ENCODE results near the gene MIB1. TPM values are rescaled to one million over a fixed set of nuclear protein-coding genes. Genes with fewer than 3 reads are reported as not detected.

The MIB1 gene
- total and polyA plus RNA-seq, 10 of the 15 experiments (the other 5 are each of a cell fraction or from before 2014, with no cell fraction given) = 2.3 to 27.5 (median 10.4) TPM

- RAD21 ChIA-PET (ENCODE audit: unreplicated experiment) = interaction anchor here (1.4 kb wide), 1 partner anchor 17 kb away, joined by 3 read pairs; no protein-coding TSS in a partner anchor
- H4K20me1 ChIP-seq (ENCODE audit: control insufficient read depth, insufficient read depth) = no peaks in the 10 kb centered on the region
- SMC1A ChIA-PET (ENCODE audit: uncharacterized antibody, unreplicated experiment) = interaction anchor here (0.7 to 1.5 kb wide), 3 partner anchors 8 to 202 kb away, joined by 3 to 6 read pairs (median 3); no protein-coding TSS in a partner anchor
- POLR2A ChIA-PET = no interaction called here
- H3K9ac ChIP-seq (ENCODE audit: control insufficient read depth, insufficient read depth, low read length) = no peak overlapping the region
- DNase-seq (ENCODE audit: low read depth, low spot score) (no peak), ATAC-seq (no peak), FAIRE-seq (no peak)
- H3K9me3 ChIP-seq (replicated peaks; ENCODE audit: control insufficient read depth, insufficient read depth, low read length) = peaks cover 5% of the 10 kb centered on the region
- no peaks in the 10 kb centered on the region for H3K4me1 ChIP-seq (ENCODE audit: control insufficient read depth, insufficient read depth, low read length)
- no peaks in the 10 kb centered on the region; a peak in 2 of 4 replicates for H3K36me3 ChIP-seq (ENCODE audit: control insufficient read depth in 2 of 2, insufficient read depth in 2 of 2, low read length in 1 of 2)
- in situ Hi-C loops (cut with MboI) (no loop called here), intact Hi-C loops (cut with micrococcal nuclease; ENCODE audit: unreplicated experiment) (no loop called here)
- no TSS peak for BruUV-seq (replicated peaks)
- H3K4me2 ChIP-seq (ENCODE audit: control insufficient read depth, insufficient read depth) = no peak overlapping the region
- H3K27me3 ChIP-seq (replicated peaks in 1 of 2; ENCODE audit: control insufficient read depth in 2 of 2, insufficient read depth in 2 of 2, low read length in 1 of 2) = no peaks in the 10 kb centered on the region
- no peak overlapping the region for H3K27ac ChIP-seq (ENCODE audit: control insufficient read depth, insufficient read depth)
- 96% methylated on average over 3 of the region's 3 CpGs for WGBS (ENCODE audit: insufficient coverage, insufficient replicate concordance, low lambda C conversion rate, missing lambda C conversion rate)
- no peaks in the 10 kb centered on the region for H3K79me2 ChIP-seq (ENCODE audit: control insufficient read depth, insufficient read depth, low read length)
- no peak overlapping the region for H2AFZ ChIP-seq (ENCODE audit: control insufficient read depth, low read depth, low read length)
- CTCF ChIA-PET = interaction anchor here (0.8 to 1.6 kb wide), 4 partner anchors 12 to 319 kb away, joined by 3 to 5 read pairs (median 4); partner anchors contain the start of gene ESCO1
- H3K4me3 ChIP-seq = no peak overlapping the region
- TF ChIP-seq ZNF384 (IDR thresholded peaks at IDR 0.05; ENCODE audit: borderline replicate concordance, low read depth, low read length) (no peak), HDAC6 (IDR thresholded peaks at IDR 0.05; ENCODE audit: unreplicated experiment) (no peak), EED (IDR thresholded peaks at IDR 0.05; ENCODE audit: low read depth) (no peak), FOS (IDR thresholded peaks at IDR 0.05; ENCODE audit: borderline replicate concordance, extremely low read depth, insufficient read length) (no peak), RFX5 (IDR thresholded peaks at IDR 0.05; ENCODE audit: low read depth, low read length) (no peak), REST (IDR thresholded peaks at IDR 0.05; ENCODE audit: low read depth, low read length) (no peak), BCL11A (IDR thresholded peaks at IDR 0.05; ENCODE audit: low read depth, low read length) (no peak), ZNF622 (IDR thresholded peaks at IDR 0.05) (no peak), STAT1 (conservative IDR thresholded peaks at IDR 0.05) (no peak), MTA2 (IDR thresholded peaks at IDR 0.05; ENCODE audit: low read depth) (no peak), SMC3 (IDR thresholded peaks at IDR 0.05; ENCODE audit: borderline replicate concordance, low read length) (no peak), ZNF592 (IDR thresholded peaks at IDR 0.05) (no peak), JUND (IDR thresholded peaks at IDR 0.05; ENCODE audit: low read depth, low read length) (no peak), SMAD5 (IDR thresholded peaks at IDR 0.05; ENCODE audit: low read depth) (no peak)
These were observed 67.6 kb downstream of the MIB1 start for GRCh38 chr18:21808185-21808584.
